Spleen (tissue), 7 donors: ENCODE measurements around the gene ISCA1.

Experiments
- CTCF ChIP-seq, 11 experiments: fragments of 200-600 bp in 7 of 11; fragments of 450-650 bp in 4 of 11; sonication (generic) in 4 of 11; IDR thresholded peaks in 8 of 11; conservative IDR thresholded peaks in 3 of 11; 1 replicate in 7 of 11; 2 replicates in 4 of 11; pipeline versions ENCODE4 v1.4.0 to v1.8.0; 2016 to 2021; ENCODE audit warnings: antibody characterized with exemption in 11 of 11, inconsistent platforms in 4 of 11, mild to moderate bottlenecking in 1 of 11
- POLR2A ChIP-seq, 3 donors: fragments of 450-650 bp; IDR thresholded peaks; one replicate each; pipeline ENCODE4 v1.5.1; 2017; ENCODE audit warnings: antibody characterized with exemption in 3 of 3, mild to moderate bottlenecking in 1 of 3
- donor health status: DM: no; HTN: no; CAD: no; lungs with moderate emphysema.
- donor health status: DM: no; HTN: no; CAD: no.
- donor health status: DM: no; HTN: no; CAD: no.

- TF ChIP-seq CTCF (IDR thresholded peaks at IDR 0.05 in 8 of 11, conservative IDR thresholded peaks at IDR 0.05 in 3 of 11), result no peak
- TF ChIP-seq POLR2A (IDR thresholded peaks at IDR 0.05), result no peak
Observed at GRCh38 chr9:86315078-86315477, 32.7 kb upstream of the ISCA1 start.
